GM12873 (cell line): Measurements from ENCODE around the gene ADAMTS12.

Experiments
- CTCF ChIP-seq: IDR thresholded peaks from 2 replicates; pipeline ENCODE4 v1.5.1; 2012; ENCODE audit warnings: low read depth, mild to moderate bottlenecking, moderate library complexity, low read length, control low read depth; ENCODE audit not compliant: insufficient read depth; ENCODE audit errors: missing control alignments

The ADAMTS12 gene

GRCh38 chr5:33631139-33631538 is 260.7 kb downstream of the ADAMTS12 start:
- TF ChIP-seq CTCF = no peak

- TF ChIP-seq CTCF = no peak
Measured at GRCh38 chr5:33629999-33630398, 261.8 kb downstream of the ADAMTS12 start.

GRCh38 chr5:33628796-33629195 is 263.0 kb downstream of the ADAMTS12 start:
- no peak for TF ChIP-seq CTCF

- TF ChIP-seq CTCF = no peak
Measured at GRCh38 chr5:33621514-33621913, 270.3 kb downstream of the ADAMTS12 start.

GRCh38 chr5:33614039-33614438 is 277.8 kb downstream of the ADAMTS12 start:
- TF ChIP-seq CTCF = no peak

- no peak for TF ChIP-seq CTCF
Measured at GRCh38 chr5:33612386-33612785, 279.4 kb downstream of the ADAMTS12 start.

- TF ChIP-seq CTCF = no peak
Measured at GRCh38 chr5:33611877-33612276, 279.9 kb downstream of the ADAMTS12 start.

GRCh38 chr5:33608344-33609041 is 283.3 kb downstream of the ADAMTS12 start:
- no peak for TF ChIP-seq CTCF
